ENCODE results near the gene ABHD8. TPM values are rescaled to one million over a fixed set of nuclear protein-coding genes. Genes with fewer than 3 reads are reported as not detected.
"Not testable (repeated sequence)": the region's sequence is repeated elsewhere in the genome, so short reads cannot be mapped to it uniquely, and the experiment has no call there.

The ABHD8 gene
- total and polyA plus RNA-seq, 4 donors, result 9.8 to 11.6 (median 10.8) TPM

DNA sequence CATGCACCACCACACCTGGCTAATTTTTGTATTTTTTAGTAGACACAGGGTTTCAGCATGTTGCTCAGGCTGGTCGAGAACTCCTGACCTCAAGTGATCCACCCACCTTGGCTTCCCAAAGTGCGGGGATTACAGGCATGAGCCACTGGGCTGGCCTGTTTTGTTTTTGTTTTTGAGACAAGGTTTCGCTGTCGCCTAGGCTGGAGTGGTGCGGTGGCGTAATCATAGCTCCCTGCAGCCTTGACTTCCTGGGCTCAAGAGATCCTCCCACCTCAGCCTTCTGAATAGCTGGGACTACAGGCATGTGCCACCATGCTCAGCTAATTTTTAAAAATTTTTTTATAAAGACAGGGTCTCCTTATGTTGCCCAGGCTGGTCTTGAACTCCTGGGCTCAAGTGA is 7.7 kb downstream of the ABHD8 start:
- H3K36me3 ChIP-seq (ENCODE audit: control insufficient read depth in 1 of 2, insufficient read depth in 2 of 2, low read length in 1 of 2); H3K27me3 ChIP-seq (ENCODE audit: control insufficient read depth in 1 of 2, insufficient read depth in 2 of 2, low read length in 1 of 2); H3K9me3 ChIP-seq (ENCODE audit: control insufficient read depth, low read length); H3K4me1 ChIP-seq (ENCODE audit: control insufficient read depth in 1 of 2, insufficient read depth in 2 of 2, low read length in 2 of 2); ATAC-seq (ENCODE audit: low FRiP score); H3K27ac ChIP-seq (ENCODE audit: low read depth in 1 of 2, low read length in 2 of 2); H3K4me3 ChIP-seq (ENCODE audit: low read length in 2 of 2); intact Hi-C loops (cut with DNase I); DNase-seq: not testable (repeated sequence)
- WGBS, 2 donors, result 96 to 97% methylated on average over 6 of the region's 6 CpGs

DNA sequence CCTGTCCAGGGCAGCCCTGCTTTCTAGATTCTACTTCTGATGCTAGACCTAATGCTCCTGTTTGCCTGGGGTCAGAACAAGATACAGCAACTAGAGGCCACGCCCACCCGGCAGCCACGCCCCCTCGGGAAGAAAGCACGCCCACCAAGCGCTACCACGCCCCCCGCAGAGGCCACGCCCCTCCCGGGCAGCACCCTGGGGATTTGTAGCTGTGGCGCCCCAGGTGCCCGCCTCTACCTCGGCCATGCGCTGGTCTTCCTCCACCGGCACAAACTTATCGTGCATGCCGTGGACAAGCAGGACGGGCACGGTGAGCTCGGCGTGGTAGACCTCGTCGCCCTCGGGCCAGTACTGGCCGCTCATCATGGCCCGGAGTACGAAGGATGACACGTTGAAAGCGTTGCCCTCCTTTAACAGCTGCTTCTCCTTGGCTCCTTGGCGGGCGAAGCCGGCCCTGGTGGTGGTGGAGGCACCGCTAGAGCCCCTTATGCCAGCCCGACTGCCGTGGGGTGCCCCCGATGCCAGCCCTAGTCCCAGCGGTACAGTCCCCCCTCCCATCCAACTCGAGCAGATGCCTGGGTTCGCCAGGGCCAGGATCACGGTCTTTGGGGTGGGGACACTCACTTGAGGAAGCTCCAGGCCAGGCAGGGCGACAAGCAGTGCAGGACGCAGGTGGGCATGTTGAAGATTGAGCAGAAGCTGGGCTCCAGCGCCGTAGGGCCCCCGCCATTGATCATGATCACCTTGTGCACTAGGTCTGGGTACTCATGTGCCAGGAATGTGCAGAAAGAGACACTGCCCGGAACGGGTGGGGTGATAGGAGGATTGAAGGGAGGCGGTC is 9.0 kb downstream of the ABHD8 start:
- DNase-seq, result peak in 1 of 2 donors; percentile 83
- intact Hi-C loops (cut with DNase I), result no loop called here
- no peaks in the 10 kb centered on the region for H3K27me3 ChIP-seq (ENCODE audit: control insufficient read depth in 1 of 2, insufficient read depth in 2 of 2, low read length in 1 of 2)
- peak; percentile 3 for ATAC-seq (ENCODE audit: low FRiP score)
- no peaks in the 10 kb centered on the region for H3K4me1 ChIP-seq (ENCODE audit: control insufficient read depth in 1 of 2, insufficient read depth in 2 of 2, low read length in 2 of 2)
- H3K4me3 ChIP-seq (ENCODE audit: low read length in 2 of 2), result no peak overlapping the region
- H3K36me3 ChIP-seq (ENCODE audit: control insufficient read depth in 1 of 2, insufficient read depth in 2 of 2, low read length in 1 of 2), result no peaks in the 10 kb centered on the region
- WGBS, 2 donors, result 72 to 81% methylated on average over 45 to 48 of the region's 48 CpGs
- no peak overlapping the region for H3K27ac ChIP-seq (ENCODE audit: low read depth in 1 of 2, low read length in 2 of 2)
- H3K9me3 ChIP-seq (ENCODE audit: control insufficient read depth, low read length), result no peaks in the 10 kb centered on the region

DNA sequence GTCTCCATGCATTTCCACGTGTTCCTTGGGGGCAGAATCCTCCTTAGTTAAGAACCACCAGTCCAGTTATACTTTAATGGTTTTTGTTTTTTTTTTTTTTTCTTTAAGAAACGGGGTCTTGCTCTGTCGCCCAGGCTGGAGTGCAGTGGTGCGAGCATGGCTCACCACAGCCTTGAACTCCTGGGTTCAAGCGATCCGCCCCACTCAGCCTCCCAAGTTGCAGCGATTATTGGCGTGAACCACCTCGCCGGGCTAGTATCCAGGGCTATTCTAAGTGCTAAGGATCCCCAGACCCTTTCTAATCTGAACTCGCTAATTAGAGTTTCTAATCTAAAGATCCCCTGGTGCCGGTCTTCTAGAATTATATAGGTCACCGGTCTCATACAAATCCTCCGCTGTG is 9.6 kb downstream of the ABHD8 start:
- H3K4me1 ChIP-seq (ENCODE audit: control insufficient read depth in 1 of 2, insufficient read depth in 2 of 2, low read length in 2 of 2), result no peaks in the 10 kb centered on the region
- no peaks in the 10 kb centered on the region for H3K9me3 ChIP-seq (ENCODE audit: control insufficient read depth, low read length)
- ATAC-seq (ENCODE audit: low FRiP score), result no peak
- no peak overlapping the region for H3K27ac ChIP-seq (ENCODE audit: low read depth in 1 of 2, low read length in 2 of 2)
- H3K36me3 ChIP-seq (ENCODE audit: control insufficient read depth in 1 of 2, insufficient read depth in 2 of 2, low read length in 1 of 2), result no peaks in the 10 kb centered on the region
- DNase-seq, result no peak
- no peaks in the 10 kb centered on the region for H3K27me3 ChIP-seq (ENCODE audit: control insufficient read depth in 1 of 2, insufficient read depth in 2 of 2, low read length in 1 of 2)
- 82 to 86% methylated on average over 14 of the region's 14 CpGs for WGBS, 2 donors
- intact Hi-C loops (cut with DNase I), result loop anchor here in 1 of 2 donors (2.0 kb wide), 1 partner anchor 89 kb away; no protein-coding TSS in a partner anchor
- H3K4me3 ChIP-seq (ENCODE audit: low read length in 2 of 2), result no peak overlapping the region

DNA sequence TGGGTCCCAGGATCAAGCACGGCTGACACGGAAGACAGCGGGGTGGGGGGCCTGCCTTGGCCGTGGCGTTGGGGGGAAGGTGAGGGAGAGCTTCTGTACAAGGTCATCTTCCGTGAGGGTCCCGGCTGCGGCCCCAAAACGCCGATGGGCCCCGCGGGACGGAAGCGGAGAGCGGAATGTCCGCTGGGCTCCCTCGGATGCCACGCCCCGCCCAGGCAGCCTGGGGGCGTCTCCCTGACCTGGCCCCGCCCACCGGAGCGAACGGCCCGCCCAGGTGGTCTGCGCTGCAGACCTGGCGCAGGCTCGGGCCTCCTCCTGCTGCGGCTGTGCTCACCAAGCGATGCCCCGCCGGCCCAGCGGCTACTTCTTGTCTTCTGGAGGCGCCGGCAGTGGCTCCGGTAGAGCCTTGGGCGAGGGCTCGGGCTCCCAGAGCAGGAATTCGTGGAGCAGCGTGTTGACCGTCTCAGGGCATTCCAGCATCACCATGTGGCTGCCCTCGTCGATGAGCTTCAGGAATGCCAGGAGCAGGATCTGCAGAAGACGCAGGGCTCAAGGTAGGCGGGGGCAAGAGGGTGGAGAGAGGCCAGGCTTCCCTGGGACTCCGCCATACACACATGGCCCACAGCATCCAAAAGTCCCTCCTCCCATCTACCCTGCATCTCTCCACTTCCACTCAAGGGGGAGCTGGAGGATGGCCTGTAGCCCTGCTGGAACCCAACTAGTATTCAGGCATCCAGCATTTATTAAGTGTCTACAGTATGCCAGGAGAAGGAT is 10.7 kb downstream of the ABHD8 start:
- no peaks in the 10 kb centered on the region for H3K36me3 ChIP-seq (ENCODE audit: control insufficient read depth in 1 of 2, insufficient read depth in 2 of 2, low read length in 1 of 2)
- no peaks in the 10 kb centered on the region for H3K27me3 ChIP-seq (ENCODE audit: control insufficient read depth in 1 of 2, insufficient read depth in 2 of 2, low read length in 1 of 2)
- H3K9me3 ChIP-seq (ENCODE audit: control insufficient read depth, low read length), result no peaks in the 10 kb centered on the region
- ATAC-seq (ENCODE audit: low FRiP score), result peak; percentile 93
- no peak overlapping the region for H3K4me3 ChIP-seq (ENCODE audit: low read length in 2 of 2)
- no peaks in the 10 kb centered on the region for H3K4me1 ChIP-seq (ENCODE audit: control insufficient read depth in 1 of 2, insufficient read depth in 2 of 2, low read length in 2 of 2)
- DNase-seq, result peak; percentile 85 to 90
- peak overlapping the region in 1 of 2 donors; percentile 18 for H3K27ac ChIP-seq (ENCODE audit: low read depth in 1 of 2, low read length in 2 of 2)
- intact Hi-C loops (cut with DNase I), result loop anchor here in 1 of 2 donors (2.0 kb wide), 1 partner anchor 90 kb away; no protein-coding TSS in a partner anchor
- 2 to 4% methylated on average over 45 to 46 of the region's 46 CpGs for WGBS, 2 donors

DNA sequence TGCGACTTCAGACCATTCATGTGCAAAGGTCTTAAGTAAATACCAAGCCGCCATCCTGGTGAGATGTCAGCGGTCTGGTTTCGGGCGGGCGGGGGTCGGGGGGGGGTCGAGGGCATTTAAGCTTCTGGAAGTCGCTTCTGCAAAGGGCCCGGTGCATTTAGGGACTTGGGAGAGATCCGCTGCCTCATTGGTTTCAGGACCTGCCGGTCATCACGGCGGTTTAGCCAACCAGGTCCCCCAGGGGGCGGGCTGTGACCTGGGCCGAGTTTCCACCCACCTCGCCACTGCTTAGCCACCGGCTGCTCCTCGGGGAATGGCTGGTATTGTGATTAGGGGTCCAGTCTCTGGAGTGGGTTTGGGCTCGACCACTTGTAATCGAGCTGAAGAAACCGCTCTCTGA is 13.7 kb downstream of the ABHD8 start:
- intact Hi-C loops (cut with DNase I), result no loop called here
- H3K27me3 ChIP-seq (ENCODE audit: control insufficient read depth in 1 of 2, insufficient read depth in 2 of 2, low read length in 1 of 2), result no peaks in the 10 kb centered on the region
- DNase-seq (peak; percentile 84 to 92), ATAC-seq (ENCODE audit: low FRiP score) (no peak)
- no peaks in the 10 kb centered on the region for H3K9me3 ChIP-seq (ENCODE audit: control insufficient read depth, low read length)
- no peak overlapping the region for H3K4me3 ChIP-seq (ENCODE audit: low read length in 2 of 2)
- no peaks in the 10 kb centered on the region for H3K4me1 ChIP-seq (ENCODE audit: control insufficient read depth in 1 of 2, insufficient read depth in 2 of 2, low read length in 2 of 2)
- no peak overlapping the region for H3K27ac ChIP-seq (ENCODE audit: low read depth in 1 of 2, low read length in 2 of 2)
- 10 to 11% methylated on average over 22 of the region's 22 CpGs for WGBS, 2 donors
- H3K36me3 ChIP-seq (ENCODE audit: control insufficient read depth in 1 of 2, insufficient read depth in 2 of 2, low read length in 1 of 2), result no peaks in the 10 kb centered on the region

DNA sequence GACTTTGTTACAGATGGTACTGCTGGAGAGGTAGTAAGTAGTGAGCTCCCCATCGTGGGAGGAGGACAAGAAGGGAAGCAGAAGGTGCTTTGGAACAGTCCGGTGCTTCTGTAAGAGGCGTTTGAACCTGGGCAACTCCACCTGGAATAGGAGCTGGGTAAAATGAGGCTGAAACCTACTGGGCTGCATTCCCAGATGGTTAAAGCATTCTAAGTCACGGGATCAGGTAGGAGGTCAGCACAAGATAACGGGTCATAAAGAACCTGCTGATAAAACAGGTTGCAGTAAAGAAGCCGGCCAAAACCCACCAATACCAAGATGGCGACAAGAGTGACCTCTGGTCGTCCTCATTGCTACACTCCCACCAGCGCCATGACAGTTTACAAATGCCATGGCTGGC is 16.5 kb downstream of the ABHD8 start:
- WGBS, 2 donors, result 87 to 91% methylated on average over 9 of the region's 9 CpGs
- Histone ChIP-seq H3K27ac (ENCODE audit: low read depth in 1 of 2, low read length in 2 of 2) (no peak overlapping the region), H3K9me3 (ENCODE audit: control insufficient read depth, low read length) (no peaks in the 10 kb centered on the region), H3K36me3 (ENCODE audit: control insufficient read depth in 1 of 2, insufficient read depth in 2 of 2, low read length in 1 of 2) (no peaks in the 10 kb centered on the region), H3K27me3 (ENCODE audit: control insufficient read depth in 1 of 2, insufficient read depth in 2 of 2, low read length in 1 of 2) (no peaks in the 10 kb centered on the region), H3K4me3 (ENCODE audit: low read length in 2 of 2) (no peak overlapping the region), H3K4me1 (ENCODE audit: control insufficient read depth in 1 of 2, insufficient read depth in 2 of 2, low read length in 2 of 2) (no peaks in the 10 kb centered on the region)
- intact Hi-C loops (cut with DNase I), result no loop called here
- ATAC-seq (ENCODE audit: low FRiP score) (no peak), DNase-seq (no peak)

DNA sequence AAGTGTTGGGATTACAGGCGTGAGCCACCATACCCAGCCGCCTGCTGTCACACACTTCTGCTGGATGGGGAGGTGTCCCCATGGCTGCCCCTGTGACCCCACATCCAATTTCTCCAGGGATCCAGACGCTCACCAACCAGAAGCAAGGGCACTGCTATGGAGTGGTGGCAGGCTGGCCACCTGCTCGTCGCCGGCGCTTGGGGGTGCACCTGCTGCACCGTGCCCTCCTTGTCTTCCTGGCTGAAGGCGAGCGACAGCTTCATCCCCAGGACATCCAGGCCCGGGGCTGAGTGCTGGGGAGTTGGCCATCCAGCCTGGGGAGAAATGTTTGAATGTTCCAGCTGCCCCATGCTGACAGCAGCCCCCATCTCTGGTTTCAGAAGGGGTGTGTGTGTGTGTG is 17.0 kb downstream of the ABHD8 start:
- Histone ChIP-seq H3K9me3 (ENCODE audit: control insufficient read depth, low read length) (no peaks in the 10 kb centered on the region), H3K36me3 (ENCODE audit: control insufficient read depth in 1 of 2, insufficient read depth in 2 of 2, low read length in 1 of 2) (no peaks in the 10 kb centered on the region), H3K27ac (ENCODE audit: low read depth in 1 of 2, low read length in 2 of 2) (no peak overlapping the region), H3K4me1 (ENCODE audit: control insufficient read depth in 1 of 2, insufficient read depth in 2 of 2, low read length in 2 of 2) (no peaks in the 10 kb centered on the region), H3K27me3 (ENCODE audit: control insufficient read depth in 1 of 2, insufficient read depth in 2 of 2, low read length in 1 of 2) (no peaks in the 10 kb centered on the region), H3K4me3 (ENCODE audit: low read length in 2 of 2) (no peak overlapping the region)
- DNase-seq, result no peak
- no peak for ATAC-seq (ENCODE audit: low FRiP score)
- WGBS, 2 donors, result 93 to 95% methylated on average over 11 of the region's 11 CpGs
- intact Hi-C loops (cut with DNase I), result no loop called here

DNA sequence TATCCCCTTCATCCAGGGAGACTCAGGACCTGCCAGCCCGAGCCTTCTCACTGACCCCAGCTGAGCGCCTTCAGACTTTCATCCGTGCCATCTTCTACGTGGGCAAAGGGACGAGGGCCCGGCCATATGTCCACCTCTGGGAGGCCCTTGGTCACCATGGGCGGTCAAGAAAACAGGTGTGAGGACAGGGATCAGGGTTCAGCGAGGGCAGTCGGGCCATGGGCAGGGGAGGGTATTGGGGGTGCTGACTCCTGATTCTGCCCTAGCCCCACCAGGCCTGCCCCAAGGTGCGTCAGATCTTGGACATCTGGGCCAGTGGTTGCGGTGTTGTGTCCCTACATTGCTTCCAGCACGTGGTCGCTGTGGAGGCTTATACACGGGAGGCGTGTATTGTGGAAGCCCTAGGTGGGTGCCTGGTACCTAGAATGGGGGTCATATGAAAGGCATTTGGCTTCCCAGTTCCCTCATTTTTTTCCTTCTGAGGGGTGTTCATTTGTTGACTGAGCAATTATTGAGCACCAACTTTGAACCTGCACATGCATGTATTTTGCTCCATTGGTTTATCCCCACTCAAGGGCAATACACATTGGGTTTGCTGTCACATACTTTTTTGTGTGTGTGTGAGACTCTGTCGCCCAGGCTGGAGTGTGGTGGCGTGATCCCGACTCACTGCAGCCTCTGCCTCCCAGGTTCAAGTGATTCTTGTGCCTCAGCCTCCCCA is 17.6 kb downstream of the ABHD8 start:
- Histone ChIP-seq H3K27ac (ENCODE audit: low read depth in 1 of 2, low read length in 2 of 2) (no peak overlapping the region), H3K4me1 (ENCODE audit: control insufficient read depth in 1 of 2, insufficient read depth in 2 of 2, low read length in 2 of 2) (no peaks in the 10 kb centered on the region), H3K27me3 (ENCODE audit: control insufficient read depth in 1 of 2, insufficient read depth in 2 of 2, low read length in 1 of 2) (no peaks in the 10 kb centered on the region), H3K9me3 (ENCODE audit: control insufficient read depth, low read length) (no peaks in the 10 kb centered on the region), H3K4me3 (ENCODE audit: low read length in 2 of 2) (no peak overlapping the region), H3K36me3 (ENCODE audit: control insufficient read depth in 1 of 2, insufficient read depth in 2 of 2, low read length in 1 of 2) (no peaks in the 10 kb centered on the region)
- intact Hi-C loops (cut with DNase I), result no loop called here
- 92% methylated on average over 18 of the region's 18 CpGs for WGBS, 2 donors
- DNase-seq (no peak), ATAC-seq (ENCODE audit: low FRiP score) (no peak)

Data from aorta (tissue), 5 donors.